Gastrocnemius medialis (tissue), 4 donors: ENCODE measurements around the gene JAK3. TPM values are rescaled to one million over a fixed set of nuclear protein-coding genes. Genes with fewer than 3 reads are reported as not detected.

ENCODE experiments used
- ATAC-seq, 2 donors: fragments of 150-250 bp; one replicate each; pipeline ENCODE4 v1.9.1; 2016
- DNase-seq, 2 donors: peaks; one replicate each; pipeline ENCODE4 v3.0.0-alpha.2; 2019
- H3K27ac ChIP-seq, 4 donors: fragments of 200-600 bp; sonication (generic); 1 replicate in 1 of 4; 2 replicates in 3 of 4; pipeline ENCODE4 v1.5.1; 2016 to 2018; ENCODE audit warnings: mild to moderate bottlenecking in 2 of 4, moderate library complexity in 1 of 4
- H3K27me3 ChIP-seq, 3 donors: fragments of 200-600 bp; sonication (generic) in 2 of 3; 1 replicate in 1 of 3; 2 replicates in 2 of 3; pipeline versions ENCODE4 v1.5.1 to v1.6.0; 2016 to 2019; ENCODE audit warnings: mild to moderate bottlenecking in 1 of 3, moderate library complexity in 1 of 3
- H3K36me3 ChIP-seq, 2 donors: fragments of 200-600 bp; sonication (generic) in 1 of 2; one replicate each; pipeline ENCODE4 v1.5.1; 2017 to 2018
- H3K4me1 ChIP-seq, 2 donors: fragments of 200-600 bp; sonication (generic) in 1 of 2; one replicate each; pipeline ENCODE4 v1.5.1; 2016 to 2017; ENCODE audit warnings: mild to moderate bottlenecking in 2 of 2
- H3K4me3 ChIP-seq, 4 donors: fragments of 200-600 bp; sonication (generic) in 3 of 4; 1 replicate in 1 of 4; 2 replicates in 3 of 4; pipeline ENCODE4 v1.5.1; 2016 to 2019; ENCODE audit warnings: mild to moderate bottlenecking in 2 of 4
- H3K9me3 ChIP-seq, 3 donors: fragments of 200-600 bp; sonication (generic) in 2 of 3; 1 replicate in 1 of 3; 2 replicates in 2 of 3; pipeline ENCODE4 v1.5.1; 2016 to 2019
- CTCF ChIP-seq, 5 experiments: fragments of 450-650 bp in 3 of 5; fragments of 200-600 bp in 2 of 5; sonication (generic) in 2 of 5; IDR thresholded peaks in 4 of 5; conservative IDR thresholded peaks in 1 of 5; 1 replicate in 4 of 5; 2 replicates in 1 of 5; pipeline ENCODE4 v1.5.1; 2016 to 2019; ENCODE audit warnings: antibody characterized with exemption in 5 of 5, mild to moderate bottlenecking in 3 of 5, moderate library complexity in 3 of 5
- POLR2A ChIP-seq, 2 donors: fragments of 450-650 bp; IDR thresholded peaks; one replicate each; pipeline ENCODE4 v1.6.1; 2017; ENCODE audit warnings: antibody characterized with exemption in 2 of 2, mild to moderate bottlenecking in 2 of 2, moderate library complexity in 2 of 2
- in situ Hi-C, 4 donors: fragments of 200-750 bp; cut with MboI; loops; one replicate each; pipeline versions ENCODE4 v1.15.0 to v1.8.0; 2017; ENCODE audit warnings: low sequenced_read_pairs in 4 of 4
- intact Hi-C: fragments of 100-400 bp; cut with DNase I; formaldehyde crosslinking; loops from one replicate; pipeline ENCODE4 v1.15.1; 2023; ENCODE audit warnings: low total_unique reads
- total RNA-seq, 4 donors: library from RNA; depleted of rRNA; stranded (reverse); fragments of >200 nt; gene quantifications; one replicate each; pipeline versions ENCODE4 v1.1.0 to v1.2.3, GENCODE V29; 2016

JAK3 gene
- total RNA-seq, 4 donors from 2014 or later, result 0.55 to 1.6 (median 1.2) TPM

GRCh38 chr19:17871878-17872250 lies 24.1 kb upstream of the JAK3 start, which contains the start of gene SLC5A5:
Gene SLC5A5 (plus strand): TSS chr19:17871945. CDS start chr19:17872320, 375 bp downstream.
- Histone ChIP-seq H3K4me3 (no peak within 1 kb of the TSS), H3K27ac (no peak within 1 kb of the TSS), H3K27me3 (peaks cover 54 to 68% (median 64%) of the 10 kb centered on the region in 3 donors), H3K9me3 (no peaks in the 10 kb centered on the region), H3K4me1 (no peaks in the 10 kb centered on the region), H3K36me3 (no peaks in the 10 kb centered on the region)
- DNase-seq, result no peak
- intact Hi-C loops, result no loop called here
- TF ChIP-seq POLR2A (IDR thresholded peaks at IDR 0.05), result no peak
- no peak for TF ChIP-seq CTCF (IDR thresholded peaks at IDR 0.05 in 4 of 5, conservative IDR thresholded peaks at IDR 0.05 in 1 of 5)
- no peak for ATAC-seq
- in situ Hi-C loops, result loop anchor here in 1 of 4 donors (25.0 kb wide), 1 partner anchor 115 kb away; no protein-coding TSS in a partner anchor

- no peaks in the 10 kb centered on the region for H3K36me3 ChIP-seq
- H3K9me3 ChIP-seq, result no peaks in the 10 kb centered on the region
- intact Hi-C loops (no loop called here), in situ Hi-C loops (loop anchor here in 1 of 4 donors (25.0 kb wide), 1 partner anchor 116 kb away; no protein-coding TSS in a partner anchor)
- TF ChIP-seq CTCF (IDR thresholded peaks at IDR 0.05 in 4 of 5, conservative IDR thresholded peaks at IDR 0.05 in 1 of 5) (no peak), POLR2A (IDR thresholded peaks at IDR 0.05) (no peak)
- H3K27ac ChIP-seq, result no peak overlapping the region
- ATAC-seq (no peak), DNase-seq (no peak)
- no peak overlapping the region for H3K4me3 ChIP-seq
- no peaks in the 10 kb centered on the region for H3K4me1 ChIP-seq
- peaks cover 54 to 68% (median 64%) of the 10 kb centered on the region in 3 donors for H3K27me3 ChIP-seq
Observed at GRCh38 chr19:17871032-17871877, 23.5 kb upstream of the JAK3 start.

- in situ Hi-C loops, result loop anchor here in 2 of 4 donors (10.0 to 25.0 kb wide), 2 partner anchors 118 to 126 kb away; no protein-coding TSS in a partner anchor
- H3K9me3 ChIP-seq, result no peaks in the 10 kb centered on the region
- peaks cover 0 to 11% of the 10 kb centered on the region in 2 donors for H3K36me3 ChIP-seq
- no peak overlapping the region for H3K27ac ChIP-seq
- H3K4me1 ChIP-seq, result no peaks in the 10 kb centered on the region
- ATAC-seq, result no peak
- no peak overlapping the region for H3K4me3 ChIP-seq
- H3K27me3 ChIP-seq, result peaks cover 39 to 48% (median 44%) of the 10 kb centered on the region in 3 donors
- intact Hi-C loops, result no loop called here
- no peak for DNase-seq
- TF ChIP-seq CTCF (IDR thresholded peaks at IDR 0.05 in 4 of 5, conservative IDR thresholded peaks at IDR 0.05 in 1 of 5), result no peak
- no peak for TF ChIP-seq POLR2A (IDR thresholded peaks at IDR 0.05)
Observed at GRCh38 chr19:17869114-17869608, 21.4 kb upstream of the JAK3 start.

- in situ Hi-C loops (loop anchor here in 2 of 4 donors (10.0 to 25.0 kb wide), 2 partner anchors 119 to 126 kb away; no protein-coding TSS in a partner anchor), intact Hi-C loops (no loop called here)
- H3K36me3 ChIP-seq, result peaks cover 0 to 16% of the 10 kb centered on the region in 2 donors
- TF ChIP-seq POLR2A (IDR thresholded peaks at IDR 0.05) (no peak), CTCF (IDR thresholded peaks at IDR 0.05 in 4 of 5, conservative IDR thresholded peaks at IDR 0.05 in 1 of 5) (no peak)
- H3K27ac ChIP-seq, result no peak overlapping the region
- no peaks in the 10 kb centered on the region for H3K9me3 ChIP-seq
- no peak overlapping the region for H3K4me3 ChIP-seq
- peaks cover 0 to 5% of the 10 kb centered on the region in 2 donors for H3K4me1 ChIP-seq
- H3K27me3 ChIP-seq, result peaks cover 36 to 43% (median 40%) of the 10 kb centered on the region in 3 donors
- DNase-seq (no peak), ATAC-seq (no peak)
Observed at GRCh38 chr19:17868669-17869068, 20.9 kb upstream of the JAK3 start.
